Osteoblast (primary cell): Measurements from ENCODE around the gene FBLIM1. TPM values are rescaled to one million over a fixed set of nuclear protein-coding genes. Genes with fewer than 3 reads are reported as not detected.

Experiments
- DNase-seq: peaks from one replicate; pipeline ENCODE4 v3.0.0; 2011; ENCODE audit warnings: low spot score, mixed read lengths; ENCODE audit not compliant: insufficient read length; ENCODE audit errors: missing footprints
- H2AFZ ChIP-seq: 2 replicates; pipeline ENCODE4 v1.6.0; 2011; ENCODE audit warnings: mild to moderate bottlenecking, low read length
- H3K27ac ChIP-seq: 2 replicates; pipeline ENCODE4 v1.5.1; 2011; ENCODE audit warnings: mild to moderate bottlenecking, low read depth, low read length, moderate library complexity
- H3K27me3 ChIP-seq: 2 replicates; pipeline ENCODE4 v1.6.0; 2012; ENCODE audit warnings: mild to moderate bottlenecking, control low read depth, inconsistent platforms, low read length, moderate library complexity; ENCODE audit not compliant: insufficient read depth
- H3K36me3 ChIP-seq: 2 replicates; pipeline ENCODE4 v1.5.1; 2011; ENCODE audit warnings: mild to moderate bottlenecking, low read length, control low read depth, moderate library complexity; ENCODE audit not compliant: insufficient read depth
- H3K4me1 ChIP-seq: 2 replicates; pipeline ENCODE4 v1.5.1; 2011; ENCODE audit warnings: mild to moderate bottlenecking, low read length, control low read depth, moderate library complexity; ENCODE audit not compliant: insufficient read depth
- H3K4me2 ChIP-seq: 2 replicates; pipeline ENCODE4 v1.6.0; 2011; ENCODE audit warnings: mild to moderate bottlenecking, low read length; ENCODE audit not compliant: insufficient read depth
- H3K4me3 ChIP-seq: fragments of 200-600 bp; sonication (generic); 3 replicates; pipeline ENCODE4 v1.5.1; 2012; ENCODE audit warnings: mild to moderate bottlenecking, low read length, inconsistent platforms; ENCODE audit not compliant: insufficient read depth
- H3K79me2 ChIP-seq: 2 replicates; pipeline ENCODE4 v1.6.0; 2012; ENCODE audit warnings: mild to moderate bottlenecking, low read length, control low read depth, inconsistent platforms; ENCODE audit not compliant: insufficient read depth
- H3K9me3 ChIP-seq: 2 replicates; pipeline ENCODE4 v1.5.1; 2011; ENCODE audit warnings: low read depth, low read length, control low read depth
- H4K20me1 ChIP-seq: 2 replicates; pipeline ENCODE4 v1.6.0; 2012; ENCODE audit warnings: mild to moderate bottlenecking, low read length, control low read depth; ENCODE audit not compliant: insufficient read depth
- total RNA-seq: library from RNA; depleted of rRNA; stranded (reverse); fragments of >200 nt; gene quantifications from 2 replicates; pipeline ENCODE4 v1.2.3, GENCODE V29; 2012
- TF ChIP-seq, protein P1 (sequence below): IDR thresholded peaks from 2 replicates; pipeline ENCODE4 v1.5.1; 2011; ENCODE audit warnings: mild to moderate bottlenecking, low read depth, low read length, moderate library complexity; ENCODE audit errors: extremely low read depth

FBLIM1 gene
- total RNA-seq, 1 donor = 121 TPM

DNA sequence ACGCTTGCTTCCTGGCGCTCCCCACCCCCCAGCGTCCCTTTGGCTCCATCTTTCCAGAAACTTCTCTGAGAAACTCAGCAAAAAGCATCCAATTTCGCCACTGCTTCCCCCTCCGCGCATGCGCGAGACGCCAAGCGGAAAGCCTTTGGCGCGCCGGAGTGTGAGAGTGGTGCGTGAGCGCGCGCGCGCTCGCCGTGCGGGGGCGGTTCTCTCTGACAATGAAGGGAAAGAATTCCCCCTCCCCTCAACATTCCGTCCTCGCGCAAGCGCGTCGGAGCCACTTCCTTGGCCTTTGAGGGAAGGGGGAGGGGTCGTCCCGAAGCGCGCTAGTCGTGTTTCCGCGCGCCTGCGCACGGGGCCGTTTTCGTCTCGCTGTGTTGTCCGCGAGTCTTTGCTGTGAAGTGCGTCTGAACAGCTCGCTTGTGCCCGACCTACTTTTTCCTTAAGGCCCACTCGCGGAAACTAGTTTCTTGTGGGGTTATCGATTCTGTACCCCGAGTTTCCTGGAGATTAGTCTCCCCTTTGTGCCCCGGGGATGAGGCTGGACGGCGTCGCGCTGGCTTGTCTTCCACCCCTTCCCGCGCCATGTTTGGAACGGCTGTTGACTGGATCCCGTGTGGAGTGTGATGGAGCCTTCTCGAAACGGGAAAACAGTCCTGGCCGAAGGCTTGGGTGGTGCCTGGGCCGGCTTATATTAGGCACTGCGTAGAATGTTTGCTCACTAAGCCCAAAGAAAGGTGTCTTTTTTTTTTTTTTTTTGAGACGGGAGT is 77.3 kb downstream of the FBLIM1 start:
- Histone ChIP-seq H3K4me2 (peak overlapping the region; percentile 95), H2AFZ (peak overlapping the region; percentile 100), H3K36me3 (no peaks in the 10 kb centered on the region), H4K20me1 (no peaks in the 10 kb centered on the region), H3K79me2 (peaks cover 7% of the 10 kb centered on the region), H3K9me3 (no peaks in the 10 kb centered on the region), H3K27me3 (no peaks in the 10 kb centered on the region), H3K4me3 (peak overlapping the region; percentile 89), H3K4me1 (peaks cover 3% of the 10 kb centered on the region), H3K27ac (peak overlapping the region; percentile 99)
- TF ChIP-seq, protein P1, sequence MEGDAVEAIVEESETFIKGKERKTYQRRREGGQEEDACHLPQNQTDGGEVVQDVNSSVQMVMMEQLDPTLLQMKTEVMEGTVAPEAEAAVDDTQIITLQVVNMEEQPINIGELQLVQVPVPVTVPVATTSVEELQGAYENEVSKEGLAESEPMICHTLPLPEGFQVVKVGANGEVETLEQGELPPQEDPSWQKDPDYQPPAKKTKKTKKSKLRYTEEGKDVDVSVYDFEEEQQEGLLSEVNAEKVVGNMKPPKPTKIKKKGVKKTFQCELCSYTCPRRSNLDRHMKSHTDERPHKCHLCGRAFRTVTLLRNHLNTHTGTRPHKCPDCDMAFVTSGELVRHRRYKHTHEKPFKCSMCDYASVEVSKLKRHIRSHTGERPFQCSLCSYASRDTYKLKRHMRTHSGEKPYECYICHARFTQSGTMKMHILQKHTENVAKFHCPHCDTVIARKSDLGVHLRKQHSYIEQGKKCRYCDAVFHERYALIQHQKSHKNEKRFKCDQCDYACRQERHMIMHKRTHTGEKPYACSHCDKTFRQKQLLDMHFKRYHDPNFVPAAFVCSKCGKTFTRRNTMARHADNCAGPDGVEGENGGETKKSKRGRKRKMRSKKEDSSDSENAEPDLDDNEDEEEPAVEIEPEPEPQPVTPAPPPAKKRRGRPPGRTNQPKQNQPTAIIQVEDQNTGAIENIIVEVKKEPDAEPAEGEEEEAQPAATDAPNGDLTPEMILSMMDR = no peak
- peak; percentile 99 for DNase-seq

Other genes with a start within 250 kb of the FBLIM1 start
- 10.0 and 10.9 TPM in 2 replicates for gene CASP9, start 234.6 kb upstream of the FBLIM1 start, total RNA-seq
- gene DNAJC16, start 231.9 kb upstream of the FBLIM1 start, total RNA-seq = 19.2 and 22.4 TPM in 2 replicates
- gene AGMAT, start 173.7 kb upstream of the FBLIM1 start, total RNA-seq = 2.2 and 2.7 TPM in 2 replicates
- 29.3 and 29.5 TPM in 2 replicates for gene DDI2, start 141.3 kb upstream of the FBLIM1 start, total RNA-seq
- 123 and 132 TPM in 2 replicates for gene PLEKHM2, start 74.5 kb upstream of the FBLIM1 start, total RNA-seq
- 1.4 and 1.5 TPM in 2 replicates for gene SLC25A34, start 22.5 kb upstream of the FBLIM1 start, total RNA-seq
- gene TMEM82, start 16.3 kb upstream of the FBLIM1 start, total RNA-seq = not detected in 2 replicates
- gene UQCRHL, start 48.9 kb downstream of the FBLIM1 start, total RNA-seq = 1.1 and 1.5 TPM in 2 replicates
- 21.0 and 24.8 TPM in 2 replicates for gene SPEN, start 88.9 kb downstream of the FBLIM1 start, total RNA-seq
- gene ZBTB17, start 217.3 kb downstream of the FBLIM1 start, total RNA-seq = 25.0 and 29.7 TPM in 2 replicates
- gene SRARP, start 245.4 kb downstream of the FBLIM1 start, total RNA-seq = not detected in 2 replicates